SK-N-MC (cell line): Measurements from ENCODE around the gene RBFA.
A peak's percentile ranks its signal among the peaks of the same experiment; 100 is the strongest.
"Not testable (repeated sequence)": the region's sequence is repeated elsewhere in the genome, so short reads cannot be mapped to it uniquely, and the experiment has no call there.

ENCODE experiments used
- DNase-seq: peaks from one replicate; pipeline ENCODE4 v3.0.0-alpha.2; 2011; ENCODE audit warnings: low read depth, low spot score
- H3K27ac ChIP-seq: fragments of 200-600 bp; sonication (generic); 2 replicates; pipeline ENCODE4 v1.5.1; 2016; ENCODE audit warnings: mixed run types
- H3K36me3 ChIP-seq: fragments of 200-600 bp; sonication (generic); 2 replicates; pipeline ENCODE4 v1.6.1; 2017; ENCODE audit warnings: antibody characterized with exemption, low read length, mixed read lengths; ENCODE audit not compliant: insufficient read depth
- H3K4me3 ChIP-seq: fragments of 200-600 bp; sonication (generic); 2 replicates; pipeline ENCODE4 v1.5.1; 2016
- H3K9ac ChIP-seq: fragments of 200-600 bp; sonication (generic); 2 replicates; pipeline ENCODE4 v1.8.0; 2017; ENCODE audit warnings: mixed run types, mixed read lengths; ENCODE audit not compliant: insufficient read length
- H3K9me3 ChIP-seq: fragments of 200-600 bp; sonication (generic); 2 replicates; pipeline ENCODE4 v1.6.1; 2017; ENCODE audit warnings: low read depth, mild to moderate bottlenecking, antibody characterized with exemption, low read length, moderate library complexity, mixed read lengths
- EZH2 ChIP-seq: fragments of 200-600 bp; sonication (generic); IDR thresholded peaks from one replicate; pipeline ENCODE4 v1.6.1; 2017; ENCODE audit warnings: antibody characterized with exemption
- FOXP2 ChIP-seq: optimal IDR thresholded peaks from 2 replicates; pipeline ENCODE3; 2011; ENCODE audit warnings: mild to moderate bottlenecking, moderate library complexity; ENCODE audit not compliant: insufficient read depth; ENCODE audit errors: extremely low read length, control extremely low read depth
- POLR2AphosphoS5 ChIP-seq: IDR thresholded peaks from 2 replicates; pipeline ENCODE4 v1.6.1; 2012; ENCODE audit warnings: mild to moderate bottlenecking, low read depth, low read length, borderline replicate concordance

Gene RBFA

DNA sequence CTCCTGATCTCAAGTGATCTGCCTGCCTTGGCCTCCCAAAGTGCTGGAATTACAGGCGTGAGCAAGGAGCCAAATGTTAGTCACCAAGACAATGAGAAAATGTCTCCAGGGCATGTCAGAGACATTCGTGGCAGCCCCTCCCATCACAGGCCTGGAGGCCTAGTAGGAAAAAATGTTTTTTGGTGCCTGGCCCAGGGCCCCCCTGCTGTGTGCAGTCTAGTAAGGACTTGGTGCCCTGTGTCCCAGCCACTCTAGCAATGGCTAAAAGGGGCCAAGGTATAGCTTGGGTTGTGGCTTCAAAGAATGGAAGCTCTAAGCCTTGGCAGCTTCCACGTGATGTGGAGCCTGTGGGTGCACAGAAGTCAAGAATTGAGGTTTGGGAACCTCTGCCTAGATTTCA, 33.4 kb upstream of the RBFA start:
- no peaks in the 10 kb centered on the region for H3K36me3 ChIP-seq
- no peak overlapping the region for H3K4me3 ChIP-seq
- no peak for DNase-seq
- no peak overlapping the region for H3K27ac ChIP-seq
- H3K9ac ChIP-seq: no peak overlapping the region
- TF ChIP-seq POLR2AphosphoS5 (no peak), FOXP2 (no peak), EZH2 (no peak)
- no peaks in the 10 kb centered on the region for H3K9me3 ChIP-seq

GRCh38 chr18:80002468-80002867, 31.8 kb upstream of the RBFA start:
- no peaks in the 10 kb centered on the region for H3K9me3 ChIP-seq
- no peaks in the 10 kb centered on the region for H3K36me3 ChIP-seq
- H3K27ac ChIP-seq: no peak overlapping the region
- H3K4me3 ChIP-seq: no peak overlapping the region
- TF ChIP-seq FOXP2 (no peak), POLR2AphosphoS5 (no peak), EZH2 (no peak)
- no peak overlapping the region for H3K9ac ChIP-seq
- DNase-seq: no peak

DNA sequence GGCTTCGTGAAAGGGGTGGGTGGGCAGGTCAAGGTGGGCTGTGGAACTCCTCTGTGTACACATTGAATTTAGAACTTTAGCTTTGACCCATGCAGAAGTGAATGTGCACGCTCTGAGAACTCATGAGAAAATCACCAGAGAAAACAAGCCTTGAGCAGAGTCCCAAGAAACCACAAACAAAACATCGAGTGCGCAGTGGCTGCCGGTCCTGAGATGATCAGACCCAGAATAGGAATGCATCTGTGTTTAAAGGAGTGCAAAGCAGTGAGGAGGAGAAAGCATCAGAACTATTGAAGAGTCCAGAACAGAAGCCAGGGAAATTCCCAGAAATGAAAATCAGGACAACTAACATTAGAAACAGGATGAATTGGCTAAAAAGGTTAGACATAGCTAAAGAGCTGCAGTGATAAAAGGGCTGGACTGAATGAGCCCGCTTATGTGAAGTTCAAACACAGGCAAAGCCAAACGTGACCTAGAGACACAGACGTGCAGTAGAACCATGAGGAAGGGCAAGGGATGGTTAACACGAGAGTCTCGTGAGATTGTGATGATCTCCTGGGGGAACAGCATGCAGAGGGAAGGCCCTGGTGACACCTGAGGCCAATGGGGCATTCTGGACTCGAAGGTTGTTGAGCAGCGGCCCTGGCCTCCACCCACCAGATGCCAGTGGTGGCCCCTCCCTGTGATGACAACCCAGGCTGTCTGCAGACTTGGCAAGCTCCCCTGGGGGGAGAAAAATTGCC, 29.5 kb upstream of the RBFA start:
- no peaks in the 10 kb centered on the region for H3K36me3 ChIP-seq
- no peak for DNase-seq
- no peak overlapping the region for H3K4me3 ChIP-seq
- H3K27ac ChIP-seq: no peak overlapping the region
- H3K9me3 ChIP-seq: no peaks in the 10 kb centered on the region
- H3K9ac ChIP-seq: no peak overlapping the region
- TF ChIP-seq EZH2: no peak
- no peak for TF ChIP-seq FOXP2
- TF ChIP-seq POLR2AphosphoS5: no peak

- Histone ChIP-seq H3K9me3 (no peaks in the 10 kb centered on the region), H3K27ac (no peak overlapping the region), H3K4me3 (no peak overlapping the region), H3K9ac (no peak overlapping the region), H3K36me3 (no peaks in the 10 kb centered on the region)
- no peak for TF ChIP-seq FOXP2
- TF ChIP-seq POLR2AphosphoS5: no peak
- no peak for DNase-seq
These were observed 27.5 kb upstream of the RBFA start for GRCh38 chr18:80006724-80007123.

DNA sequence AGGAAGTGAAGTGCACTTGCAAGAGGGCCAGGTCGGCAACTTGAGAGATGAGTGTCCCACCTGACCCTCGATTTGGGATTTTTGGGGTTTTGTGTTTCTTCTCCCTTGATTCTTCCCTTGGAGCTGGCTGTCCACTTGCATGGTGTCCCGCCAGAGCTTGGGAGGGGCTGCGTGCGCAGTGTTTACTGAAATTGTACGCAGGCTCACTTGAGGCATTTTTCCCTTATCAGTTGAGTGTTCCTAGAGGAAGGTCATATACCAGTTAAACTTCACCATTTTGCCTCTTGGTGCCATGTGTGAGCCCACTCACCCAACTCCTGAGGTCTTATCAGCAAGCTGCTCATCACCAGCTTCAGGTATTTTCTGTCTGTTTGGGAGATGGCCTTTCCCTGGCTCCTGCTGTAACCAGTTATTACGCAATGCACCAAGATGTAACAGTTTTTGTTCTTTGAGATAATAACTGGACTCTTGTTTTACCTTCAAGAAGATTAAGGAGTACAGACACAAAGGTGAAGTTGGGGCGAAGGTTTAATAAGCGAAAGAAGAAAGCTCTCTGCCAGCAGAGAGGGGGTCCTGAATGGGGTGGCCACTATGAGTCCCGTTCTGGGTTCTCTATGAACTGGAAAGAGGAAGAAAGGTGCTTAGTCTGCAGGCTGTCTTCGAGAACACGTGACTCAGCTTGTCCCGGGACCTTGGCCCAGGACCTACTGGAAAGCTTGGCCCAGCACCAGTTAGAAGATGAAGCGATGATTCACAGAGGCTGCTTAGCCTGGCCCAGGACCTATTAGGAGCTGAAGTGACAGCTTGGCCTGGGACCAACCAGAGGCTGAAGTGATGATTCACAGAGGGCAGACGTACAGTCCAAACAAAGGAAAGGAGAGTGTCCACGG, 24.3 kb upstream of the RBFA start:
- Histone ChIP-seq H3K36me3 (no peaks in the 10 kb centered on the region), H3K4me3 (no peak overlapping the region), H3K9ac (no peak overlapping the region), H3K9me3 (no peaks in the 10 kb centered on the region), H3K27ac (no peak overlapping the region)
- no peak for DNase-seq
- TF ChIP-seq FOXP2 (no peak), POLR2AphosphoS5 (no peak), EZH2 (no peak)

DNA sequence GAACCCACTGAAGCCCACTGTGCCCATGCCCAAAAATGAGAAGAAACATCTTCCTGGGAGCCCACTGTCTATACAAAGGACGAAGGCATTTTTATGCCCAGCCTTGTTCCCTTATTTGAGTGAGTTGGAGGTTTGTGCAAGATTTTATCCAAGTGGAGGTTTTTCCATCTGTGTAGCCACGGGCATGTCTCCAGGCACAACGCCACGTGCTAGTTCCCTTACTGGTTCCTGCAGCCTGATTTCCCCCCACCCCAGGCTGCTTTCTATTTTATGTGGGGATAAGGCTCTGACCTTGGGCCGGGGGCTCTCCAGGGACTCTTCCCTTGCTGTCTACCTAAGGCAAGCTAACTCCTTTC, 23.7 kb upstream of the RBFA start:
- Histone ChIP-seq H3K9me3 (no peaks in the 10 kb centered on the region), H3K36me3 (no peaks in the 10 kb centered on the region), H3K9ac (no peak overlapping the region), H3K27ac (peak overlapping the region; percentile 60), H3K4me3 (no peak overlapping the region)
- DNase-seq: no peak
- TF ChIP-seq EZH2: no peak
- no peak for TF ChIP-seq FOXP2
- no peak for TF ChIP-seq POLR2AphosphoS5

GRCh38 chr18:80011496-80012137, 22.6 kb upstream of the RBFA start:
- H3K4me3 ChIP-seq, H3K9me3 ChIP-seq, DNase-seq, H3K9ac ChIP-seq, H3K36me3 ChIP-seq: not testable (repeated sequence)
- H3K27ac ChIP-seq: peak overlapping the region; percentile 60

- Histone ChIP-seq H3K9ac (no peak overlapping the region), H3K4me3 (no peak overlapping the region), H3K9me3 (no peaks in the 10 kb centered on the region), H3K27ac (no peak overlapping the region), H3K36me3 (no peaks in the 10 kb centered on the region)
- TF ChIP-seq EZH2 (no peak), POLR2AphosphoS5 (no peak), FOXP2 (no peak)
- no peak for DNase-seq
These were observed 21.5 kb upstream of the RBFA start for GRCh38 chr18:80012714-80013113.

- Histone ChIP-seq H3K4me3 (no peak overlapping the region), H3K9ac (no peak overlapping the region), H3K27ac (no peak overlapping the region), H3K36me3 (no peaks in the 10 kb centered on the region), H3K9me3 (peaks cover 9% of the 10 kb centered on the region; the same call in 1 of the 2 replicates)
- no peak for DNase-seq
- TF ChIP-seq POLR2AphosphoS5: no peak
- TF ChIP-seq FOXP2: no peak
- TF ChIP-seq EZH2: no peak
These were observed 11.6 kb upstream of the RBFA start for GRCh38 chr18:80022613-80023012.
